GM21717 (cell line): ENCODE measurements around the gene VPS50.

ENCODE experiments used
- ATAC-seq: cut with Tn5 transposase; IDR thresholded peaks from one replicate; pipeline ENCODE4 v1.9.1; 2021; ENCODE audit warnings: mild to moderate bottlenecking, moderate library complexity; ENCODE audit not compliant: unreplicated experiment

VPS50 gene, protein sequence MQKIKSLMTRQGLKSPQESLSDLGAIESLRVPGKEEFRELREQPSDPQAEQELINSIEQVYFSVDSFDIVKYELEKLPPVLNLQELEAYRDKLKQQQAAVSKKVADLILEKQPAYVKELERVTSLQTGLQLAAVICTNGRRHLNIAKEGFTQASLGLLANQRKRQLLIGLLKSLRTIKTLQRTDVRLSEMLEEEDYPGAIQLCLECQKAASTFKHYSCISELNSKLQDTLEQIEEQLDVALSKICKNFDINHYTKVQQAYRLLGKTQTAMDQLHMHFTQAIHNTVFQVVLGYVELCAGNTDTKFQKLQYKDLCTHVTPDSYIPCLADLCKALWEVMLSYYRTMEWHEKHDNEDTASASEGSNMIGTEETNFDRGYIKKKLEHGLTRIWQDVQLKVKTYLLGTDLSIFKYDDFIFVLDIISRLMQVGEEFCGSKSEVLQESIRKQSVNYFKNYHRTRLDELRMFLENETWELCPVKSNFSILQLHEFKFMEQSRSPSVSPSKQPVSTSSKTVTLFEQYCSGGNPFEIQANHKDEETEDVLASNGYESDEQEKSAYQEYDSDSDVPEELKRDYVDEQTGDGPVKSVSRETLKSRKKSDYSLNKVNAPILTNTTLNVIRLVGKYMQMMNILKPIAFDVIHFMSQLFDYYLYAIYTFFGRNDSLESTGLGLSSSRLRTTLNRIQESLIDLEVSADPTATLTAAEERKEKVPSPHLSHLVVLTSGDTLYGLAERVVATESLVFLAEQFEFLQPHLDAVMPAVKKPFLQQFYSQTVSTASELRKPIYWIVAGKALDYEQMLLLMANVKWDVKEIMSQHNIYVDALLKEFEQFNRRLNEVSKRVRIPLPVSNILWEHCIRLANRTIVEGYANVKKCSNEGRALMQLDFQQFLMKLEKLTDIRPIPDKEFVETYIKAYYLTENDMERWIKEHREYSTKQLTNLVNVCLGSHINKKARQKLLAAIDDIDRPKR

GRCh38 chr7:93231799-93232672 is at the start of gene VPS50:
Gene VPS50, plus strand, starts transcription at chr7:93232366. Its CDS starts 102 bp downstream, at chr7:93232468.
- peak; percentile 100 for ATAC-seq

DNA sequence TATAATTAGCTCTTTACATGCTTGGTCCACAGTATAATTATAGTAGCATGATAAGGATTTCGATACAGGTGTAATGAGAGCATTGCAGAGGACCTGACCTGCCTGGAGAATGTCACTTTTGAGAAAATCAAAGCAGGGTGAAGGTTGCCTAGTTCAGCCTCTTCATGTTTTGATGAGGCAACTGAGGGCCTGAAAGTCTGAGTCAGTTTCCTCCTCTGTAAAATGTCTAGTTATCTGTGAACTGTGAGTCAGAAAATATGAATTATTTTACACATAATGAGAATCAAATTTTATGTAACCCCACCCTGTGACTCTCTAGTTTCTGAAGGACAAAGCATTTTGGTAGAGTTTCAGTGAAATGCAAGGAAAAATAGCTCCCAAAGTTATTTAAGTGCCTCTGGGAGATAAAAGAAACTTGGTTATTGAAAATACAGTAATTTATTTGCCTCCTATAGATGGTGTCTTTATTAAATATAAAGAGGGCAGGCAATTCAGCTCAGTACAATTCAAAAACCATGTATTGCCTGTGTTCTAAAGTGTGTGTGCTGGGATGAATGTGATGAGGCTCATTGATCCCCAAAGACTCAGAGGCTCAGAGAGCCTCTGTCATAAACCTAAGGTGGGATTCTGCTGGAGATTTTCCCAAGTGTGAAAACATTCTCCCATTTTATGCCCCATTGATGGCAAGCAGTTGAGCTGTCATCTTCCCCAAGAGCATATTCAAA is 46.7 kb upstream of the VPS50 start:
- no peak for ATAC-seq

DNA sequence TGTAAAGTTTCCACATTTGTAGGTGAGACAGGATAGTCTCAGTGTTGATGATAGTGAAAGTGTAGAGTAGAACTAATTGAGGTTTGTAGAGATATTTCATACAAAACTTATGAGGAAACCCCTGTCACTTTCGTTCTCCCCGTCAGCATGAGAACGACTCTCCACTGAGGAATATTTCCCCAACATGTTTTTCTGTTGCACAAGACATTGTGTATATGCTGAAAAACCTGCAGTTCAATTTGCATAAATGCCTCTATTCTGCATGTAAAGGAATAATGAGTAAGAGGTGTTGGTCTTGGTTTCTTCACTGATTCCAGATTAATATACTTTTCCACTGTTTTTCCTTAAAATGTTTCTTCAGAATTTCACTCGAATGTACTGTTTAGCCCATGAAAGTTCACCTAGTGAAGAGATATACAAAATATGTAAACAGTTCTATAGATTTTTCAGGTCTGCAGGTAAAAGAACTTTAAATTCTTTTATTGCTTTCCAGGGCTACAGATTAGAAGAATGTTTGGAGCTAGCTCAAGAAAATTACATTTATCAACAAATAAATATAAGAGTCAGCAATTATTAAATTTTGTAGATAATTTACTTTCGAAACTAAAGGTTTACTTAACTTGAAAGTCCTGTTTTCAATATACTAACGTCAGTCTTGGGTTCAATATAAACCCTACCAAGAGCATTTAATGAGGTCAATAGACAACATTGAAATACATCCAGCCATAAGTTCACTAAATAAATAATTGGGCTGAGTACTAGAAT is 43.1 kb upstream of the VPS50 start:
- no peak for ATAC-seq

- ATAC-seq: no peak
Measured at GRCh38 chr7:93194386-93194785, 37.8 kb upstream of the VPS50 start.

DNA sequence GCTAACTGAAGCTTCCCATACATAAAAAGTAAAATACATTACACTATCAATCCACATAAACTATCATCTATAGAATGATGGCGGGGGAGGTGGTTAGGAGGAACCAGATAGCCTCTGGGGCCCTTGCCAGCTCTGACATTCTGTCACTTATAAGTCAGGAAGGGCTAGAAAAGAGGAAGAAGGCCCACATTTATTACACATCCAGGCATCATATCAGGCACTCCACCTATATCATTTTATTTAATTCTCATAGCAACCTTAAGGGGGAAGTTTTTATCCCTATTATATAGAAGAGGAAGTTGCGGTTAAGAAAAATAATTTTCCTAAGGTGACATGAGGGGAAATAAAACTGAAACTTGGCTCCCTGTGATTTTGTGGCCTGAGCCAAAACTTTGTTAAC is 35.8 kb upstream of the VPS50 start:
- ATAC-seq: no peak

GRCh38 chr7:93198472-93198871 is 33.7 kb upstream of the VPS50 start:
- no peak for ATAC-seq

DNA sequence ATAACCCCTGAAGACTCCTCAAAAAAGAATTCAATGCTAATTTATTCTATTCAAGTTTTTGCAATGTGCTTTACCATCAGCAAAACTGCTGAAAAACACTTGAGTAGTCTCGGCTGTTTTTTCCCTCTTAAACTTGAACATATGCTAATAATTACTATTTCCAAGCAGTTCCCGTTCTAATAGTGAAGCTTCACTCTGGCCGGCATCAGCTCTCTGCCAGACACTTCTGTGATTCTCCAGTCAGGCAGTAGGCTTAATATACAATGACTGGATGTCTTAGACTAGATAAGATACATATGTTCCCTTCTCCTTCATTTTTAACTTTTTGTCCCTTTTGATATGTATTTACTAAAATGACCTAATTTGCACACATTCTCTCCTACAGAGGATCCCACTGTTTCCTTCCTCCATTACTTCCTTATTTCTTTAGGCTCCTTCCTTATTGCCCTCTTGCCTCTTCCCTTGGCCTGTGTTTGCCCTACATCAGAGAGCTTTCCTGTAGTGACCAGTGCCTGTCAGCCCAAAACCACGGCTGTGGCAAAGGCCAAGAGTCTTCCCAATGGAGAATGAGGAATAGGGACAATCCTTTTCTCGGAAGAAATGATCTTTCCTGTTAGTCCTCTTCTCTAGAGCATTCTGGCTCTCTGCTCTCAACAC is 29.4 kb upstream of the VPS50 start:
- no peak for ATAC-seq

GRCh38 chr7:93203496-93203895 is 28.7 kb upstream of the VPS50 start:
- no peak for ATAC-seq

- no peak for ATAC-seq
Measured at GRCh38 chr7:93205046-93205445, 27.1 kb upstream of the VPS50 start.

DNA sequence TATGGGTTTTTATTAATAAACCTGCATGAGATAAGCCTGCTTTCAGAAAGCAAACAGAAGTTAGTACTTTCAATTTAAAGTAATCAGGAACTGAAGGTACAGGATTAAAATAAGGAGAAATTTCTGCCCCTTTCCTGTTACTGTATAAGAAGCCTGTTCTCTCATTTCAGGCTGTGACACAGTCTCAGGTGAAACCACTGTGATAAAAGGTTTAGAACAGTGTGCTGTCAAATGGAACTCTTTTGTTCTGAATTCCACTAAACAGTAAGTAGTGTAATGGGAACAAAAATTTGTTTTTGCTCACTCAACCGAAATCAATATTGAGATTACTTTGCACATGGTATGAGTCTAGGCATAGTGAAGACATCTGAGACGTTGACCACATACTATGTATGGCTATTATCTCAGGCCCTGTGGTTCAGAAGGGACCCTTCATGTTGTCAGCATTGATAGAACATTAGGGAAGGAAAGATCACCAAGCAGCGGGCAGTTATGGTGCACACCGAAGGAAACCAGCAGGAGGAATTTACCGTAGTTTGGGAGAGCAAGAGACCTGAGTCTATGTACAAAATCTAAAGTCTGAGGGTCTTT is 20.8 kb upstream of the VPS50 start:
- ATAC-seq: no peak

DNA sequence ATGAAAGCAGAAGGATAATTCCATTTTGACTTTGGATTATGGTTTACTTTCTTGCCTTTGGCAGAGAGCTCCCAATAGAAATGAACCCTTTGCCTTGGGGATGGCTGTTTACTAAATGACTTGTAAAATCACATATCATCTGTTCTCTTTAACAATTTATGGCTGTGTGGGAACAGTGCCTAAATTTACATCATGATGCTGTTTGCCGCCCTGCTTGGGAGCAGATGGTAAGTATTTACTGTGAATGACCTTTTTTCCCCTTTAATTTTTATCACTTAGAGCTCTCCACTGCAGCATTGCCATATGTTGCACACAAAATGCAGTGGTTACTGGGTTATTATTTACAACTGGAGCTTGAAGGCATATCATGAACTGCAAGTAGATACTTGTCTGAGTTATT is 19.3 kb upstream of the VPS50 start:
- no peak for ATAC-seq

GRCh38 chr7:93218997-93219827 is 13.0 kb upstream of the VPS50 start:
- ATAC-seq: no peak

DNA sequence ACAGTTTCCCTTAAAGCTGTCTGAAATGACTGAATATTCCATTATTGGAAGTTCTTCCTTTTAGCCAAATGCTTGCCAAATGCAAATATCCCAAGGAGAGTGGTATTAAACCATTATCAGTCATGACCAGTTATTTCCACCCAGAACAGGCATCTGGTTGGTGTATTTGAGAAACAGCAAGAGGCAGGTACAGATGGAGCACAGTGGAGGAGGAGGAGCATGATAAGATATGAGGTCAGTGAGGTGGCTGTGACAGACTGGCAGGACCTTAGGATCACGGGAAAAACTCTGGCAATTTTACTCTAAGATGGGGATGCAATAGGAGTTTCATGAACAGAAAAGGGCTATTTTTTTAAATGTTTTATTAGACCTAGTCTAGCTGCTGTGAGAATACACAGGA is 12.3 kb upstream of the VPS50 start:
- ATAC-seq: no peak

GRCh38 chr7:93226310-93226709 is 5.9 kb upstream of the VPS50 start, which contains the start of gene HEPACAM2:
Gene HEPACAM2, minus strand, starts transcription at chr7:93226469.
- no peak for ATAC-seq

DNA sequence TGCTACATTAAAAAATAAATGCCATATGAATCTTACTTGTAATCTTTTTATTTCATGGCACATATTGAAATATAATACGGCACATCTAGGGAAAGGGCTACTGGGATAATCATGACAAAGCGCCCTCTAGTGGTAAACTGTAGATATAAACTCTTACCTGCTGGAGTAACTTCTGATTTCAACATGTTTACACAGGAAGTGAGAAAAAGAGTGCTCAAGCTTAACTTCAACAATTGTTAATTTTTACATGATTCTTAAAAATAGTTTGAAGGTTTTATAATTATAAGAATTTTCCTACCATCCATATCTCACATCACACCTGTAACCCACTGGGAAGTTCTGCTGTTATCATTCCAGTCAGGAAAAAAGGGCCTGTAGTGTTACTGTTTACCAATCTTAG is 3.9 kb upstream of the VPS50 start:
- peak; percentile 24 for ATAC-seq

- ATAC-seq: no peak
Measured at GRCh38 chr7:93231259-93231658, 907 bp upstream of the VPS50 start.

DNA sequence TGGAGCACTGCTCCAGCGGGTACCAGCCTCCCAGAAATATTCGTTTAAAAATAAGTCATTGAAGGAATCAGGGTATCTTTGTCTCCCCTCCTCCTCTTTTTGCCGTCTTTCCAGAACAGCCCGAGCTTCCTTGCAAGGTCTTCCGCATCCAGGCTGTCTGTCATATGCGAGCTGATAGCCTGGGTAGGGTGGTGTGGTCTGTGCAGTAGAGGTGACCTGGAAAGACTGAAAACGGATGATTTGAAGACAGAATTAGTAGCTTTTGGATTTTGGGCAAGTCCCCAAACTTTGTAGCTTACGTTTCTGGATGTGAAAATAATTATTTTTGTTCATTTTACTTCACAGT is 480 bp downstream of the VPS50 start:
- ATAC-seq: peak; percentile 9

- no peak for ATAC-seq
Measured at GRCh38 chr7:93235541-93235940, 3.4 kb downstream of the VPS50 start.
